CD4-positive, CD25-positive, alpha-beta regulatory T cell (primary cell): Measurements from ENCODE around the gene BORCS6. TPM values are rescaled to one million over a fixed set of nuclear protein-coding genes. Genes with fewer than 3 reads are reported as not detected.
A peak's percentile ranks its signal among the peaks of the same experiment; 100 is the strongest.
"Not testable (repeated sequence)": the region's sequence is repeated elsewhere in the genome, so short reads cannot be mapped to it uniquely, and the experiment has no call there.

Source experiments
- ATAC-seq, 2 donors: fragments of 150-1000 bp; cut with Tn5 transposase; one replicate each; pipeline ENCODE4 v1.10.0; 2021; ENCODE audit warnings: low read depth in 2 of 2, moderate number of reproducible peaks in 2 of 2, moderate library complexity in 1 of 2
- DNase-seq, 3 donors: peaks; one replicate each; pipeline versions ENCODE4 v3.0.0 to v3.0.0-alpha.2; 2012 to 2022; ENCODE audit warnings: mixed read lengths in 1 of 3
- H3K27ac ChIP-seq: one replicate; pipeline ENCODE4 v1.7.0; 2013; ENCODE audit warnings: mild to moderate bottlenecking, low read length; ENCODE audit not compliant: insufficient read depth, poor library complexity, severe bottlenecking
- H3K27me3 ChIP-seq: one replicate; pipeline ENCODE4 v1.7.0; 2013; ENCODE audit warnings: low read length; ENCODE audit not compliant: control insufficient read depth, insufficient read depth
- H3K36me3 ChIP-seq: one replicate; pipeline ENCODE4 v1.7.0; 2013; ENCODE audit warnings: mild to moderate bottlenecking, low read length, moderate library complexity; ENCODE audit not compliant: control insufficient read depth, insufficient read depth
- H3K4me1 ChIP-seq: 2 replicates; pipeline ENCODE4 v1.7.0; 2013; ENCODE audit warnings: mild to moderate bottlenecking, low read length; ENCODE audit not compliant: insufficient read depth, control insufficient read depth, poor library complexity, severe bottlenecking
- H3K4me3 ChIP-seq: one replicate; pipeline ENCODE4 v1.7.0; 2013; ENCODE audit warnings: low read depth, mild to moderate bottlenecking, low read length, moderate library complexity
- H3K9me3 ChIP-seq, 2 experiments: 1 replicate in 1 of 2; 2 replicates in 1 of 2; pipeline ENCODE4 v1.7.0; 2013; ENCODE audit warnings: low read length in 2 of 2, mild to moderate bottlenecking in 1 of 2, moderate library complexity in 1 of 2; ENCODE audit not compliant: control insufficient read depth in 2 of 2
- H3K27ac Mint-ChIP-seq, 3 donors: one replicate each; pipeline ENCODE4 v1.8.0; 2020 to 2022; ENCODE audit warnings: mild to moderate bottlenecking in 3 of 3, mixed read lengths in 3 of 3, moderate library complexity in 2 of 3
- H3K27me3 Mint-ChIP-seq: one replicate; pipeline ENCODE4 v1.8.0; 2022; ENCODE audit warnings: mild to moderate bottlenecking, mixed read lengths
- H3K36me3 Mint-ChIP-seq: one replicate; pipeline ENCODE4 v1.8.0; 2020; ENCODE audit warnings: mixed read lengths
- H3K4me1 Mint-ChIP-seq, 4 donors: one replicate each; pipeline ENCODE4 v1.8.0; 2020 to 2022; ENCODE audit warnings: mixed read lengths in 4 of 4, mild to moderate bottlenecking in 1 of 4
- H3K4me3 Mint-ChIP-seq, 4 donors: one replicate each; pipeline ENCODE4 v1.8.0; 2020 to 2022; ENCODE audit warnings: mild to moderate bottlenecking in 4 of 4, mixed read lengths in 4 of 4, moderate library complexity in 3 of 4
- H3K9me3 Mint-ChIP-seq, 7 donors: one replicate each; pipeline ENCODE4 v1.8.0; 2020 to 2022; ENCODE audit warnings: mixed read lengths in 7 of 7, mild to moderate bottlenecking in 3 of 7, moderate library complexity in 2 of 7
- polyA plus RNA-seq, 4 donors: library from polyadenylated mRNA; unstranded; fragments of 300-500 nt; fragmentation: Illumina TruSeq; gene quantifications; one replicate each; pipeline ENCODE4 v1.2.3, GENCODE V29; 2021
- total RNA-seq: library from RNA; stranded (reverse); gene quantifications from one replicate; pipeline ENCODE4 v1.2.3, GENCODE V29; 2022

BORCS6 gene
- total and polyA plus RNA-seq, 5 donors from 2014 or later: 10.1 to 29.9 (median 25.0) TPM

DNA sequence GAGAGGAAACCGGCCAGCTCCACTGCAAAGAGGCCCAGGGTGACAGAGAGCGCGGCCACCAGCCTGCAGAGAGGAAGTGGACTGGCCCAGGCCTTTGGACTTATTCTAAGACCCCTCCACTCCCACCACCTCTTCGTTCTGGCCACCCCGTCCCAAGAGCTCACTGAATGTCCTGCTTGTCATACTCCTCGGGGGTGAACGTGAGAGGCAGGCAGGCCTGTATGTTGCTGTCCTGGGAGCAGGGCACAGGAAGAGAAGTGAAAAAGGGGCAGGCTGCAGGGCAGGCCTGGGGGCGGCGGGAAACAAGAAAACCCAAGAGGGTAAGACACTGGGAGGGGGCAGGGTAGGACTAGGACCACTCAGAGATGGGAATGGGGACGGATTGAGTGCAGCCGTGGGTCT, 14.2 kb downstream of the BORCS6 start:
- no peak for DNase-seq
- peak overlapping the region; percentile 89 to 95 (median 93) for H3K4me3 Mint-ChIP-seq
- H3K4me1 Mint-ChIP-seq: peaks cover 14 to 56% (median 28%) of the 10 kb centered on the region in 4 donors
- Histone ChIP-seq H3K36me3 (no peaks in the 10 kb centered on the region), H3K9me3 (no peaks in the 10 kb centered on the region), H3K4me3 (peak overlapping the region; percentile 64), H3K27me3 (no peaks in the 10 kb centered on the region), H3K27ac (peak overlapping the region; percentile 81), H3K4me1 (peaks cover 33% of the 10 kb centered on the region)
- no peaks in the 10 kb centered on the region for H3K36me3 Mint-ChIP-seq
- no peak for ATAC-seq
- H3K27ac Mint-ChIP-seq: peak overlapping the region; percentile 88 to 99 (median 96)
- peaks cover 0 to 3% (median 0%) of the 10 kb centered on the region in 7 donors for H3K9me3 Mint-ChIP-seq
- H3K27me3 Mint-ChIP-seq: no peaks in the 10 kb centered on the region

DNA sequence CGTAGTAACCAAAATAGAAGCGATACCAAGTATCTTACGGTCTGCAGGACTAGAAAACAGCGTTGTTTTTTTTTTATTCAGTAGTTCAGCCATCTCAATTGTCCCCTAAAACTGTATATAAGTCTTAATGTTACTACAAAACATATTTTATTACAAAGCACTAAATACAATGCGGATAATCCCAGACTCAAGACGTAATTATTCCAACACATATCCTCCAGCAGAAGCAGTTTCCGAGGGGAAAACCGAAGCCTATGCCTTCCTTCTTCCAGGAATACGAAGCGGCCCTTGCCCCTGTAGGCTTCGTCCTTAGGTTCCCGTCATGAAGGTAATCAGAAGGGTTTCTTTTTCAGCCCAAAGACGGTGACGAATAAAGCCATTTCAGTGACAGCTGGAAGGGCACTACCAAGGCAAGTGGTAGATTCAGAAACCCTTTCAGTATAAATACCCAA, 16.1 kb downstream of the BORCS6 start:
- Histone ChIP-seq H3K9me3 (no peaks in the 10 kb centered on the region), H3K36me3 (no peaks in the 10 kb centered on the region), H3K27me3 (no peaks in the 10 kb centered on the region), H3K4me3 (peak overlapping the region; percentile 97), H3K4me1 (peaks cover 33% of the 10 kb centered on the region), H3K27ac (peak overlapping the region; percentile 97)
- no peak for DNase-seq
- Mint-ChIP-seq H3K4me1 (peaks cover 14 to 56% (median 28%) of the 10 kb centered on the region in 4 donors), H3K27ac (peak overlapping the region; percentile 99 to 100 (median 100)), H3K9me3 (peaks cover 0 to 3% (median 0%) of the 10 kb centered on the region in 7 donors), H3K4me3 (peak overlapping the region; percentile 84 to 94 (median 86)), H3K27me3 (no peaks in the 10 kb centered on the region), H3K36me3 (no peaks in the 10 kb centered on the region)
- no peak for ATAC-seq

DNA sequence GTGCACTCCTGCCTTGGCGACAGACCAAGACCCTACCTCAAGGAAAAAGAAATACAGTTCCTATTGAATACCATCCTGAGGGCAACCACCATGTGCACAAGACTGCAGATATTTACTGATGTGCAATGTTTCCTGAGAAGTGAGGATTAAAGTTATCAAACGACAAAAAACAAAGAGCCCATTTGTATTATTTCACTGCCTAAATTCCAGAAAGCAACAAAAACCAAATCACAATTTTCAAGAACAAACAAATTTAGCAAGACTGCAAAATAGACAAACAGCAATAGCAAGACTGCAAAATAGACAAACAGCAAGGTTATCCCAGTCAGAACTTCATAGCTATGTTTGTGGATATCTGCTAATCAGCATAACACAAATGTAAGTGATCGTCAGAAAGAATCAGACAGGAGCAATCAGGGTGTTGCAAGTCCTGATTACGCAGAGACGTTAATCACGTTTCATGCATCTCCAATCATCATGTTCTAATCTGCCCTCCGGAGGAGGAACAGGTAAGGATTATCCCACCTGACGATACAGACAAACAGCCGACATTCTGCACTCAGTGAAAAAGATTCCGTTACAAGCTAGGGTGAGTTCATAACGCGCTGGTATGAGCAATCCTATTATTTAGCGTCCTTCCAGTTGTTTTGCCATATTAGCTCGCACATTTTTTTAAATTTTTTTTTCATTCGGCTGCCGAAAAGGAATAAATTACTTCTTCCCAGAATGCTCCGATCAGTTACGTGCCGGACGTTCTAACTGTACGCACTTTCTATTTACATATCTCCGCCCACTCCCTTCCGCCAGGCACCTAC, 16.7 kb downstream of the BORCS6 start:
- Histone ChIP-seq H3K27me3 (no peaks in the 10 kb centered on the region), H3K4me3 (peak overlapping the region; percentile 97), H3K36me3 (no peaks in the 10 kb centered on the region), H3K4me1 (peaks cover 33% of the 10 kb centered on the region), H3K27ac (peak overlapping the region; percentile 97), H3K9me3 (no peaks in the 10 kb centered on the region)
- Mint-ChIP-seq H3K9me3 (peaks cover 0 to 3% (median 0%) of the 10 kb centered on the region in 7 donors), H3K27ac (peak overlapping the region; percentile 99 to 100 (median 100)), H3K4me3 (peak overlapping the region; percentile 84 to 94 (median 86)), H3K4me1 (peaks cover 14 to 60% (median 28%) of the 10 kb centered on the region in 4 donors), H3K27me3 (no peaks in the 10 kb centered on the region), H3K36me3 (no peaks in the 10 kb centered on the region)
- ATAC-seq (peak; percentile 87 to 89), DNase-seq (peak; percentile 74 to 95 (median 93))

DNA sequence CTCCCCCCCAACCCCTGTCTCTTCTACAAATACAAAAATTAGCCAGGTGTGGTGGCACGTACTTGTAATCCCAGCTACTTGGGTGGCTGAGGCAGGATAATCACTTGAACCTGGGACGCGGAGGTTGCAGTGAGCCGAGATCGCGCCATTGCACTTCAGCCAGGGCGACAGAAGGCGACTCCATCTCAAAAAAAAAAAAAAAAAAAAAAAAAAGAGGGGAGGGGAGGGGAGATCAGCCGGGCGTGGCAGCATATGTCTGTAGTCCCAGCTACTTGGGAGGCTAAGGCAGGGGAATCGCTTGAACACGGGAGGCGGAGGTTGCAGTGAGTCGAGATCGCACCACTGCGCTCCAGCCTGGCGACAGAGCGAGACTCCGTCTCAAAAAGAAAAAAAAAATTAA, 19.8 kb downstream of the BORCS6 start:
- not testable (repeated sequence) for H3K9me3 ChIP-seq, H3K27me3 ChIP-seq, H3K27me3 Mint-ChIP-seq, H3K36me3 ChIP-seq, ATAC-seq, H3K27ac ChIP-seq, DNase-seq, H3K4me3 Mint-ChIP-seq, H3K9me3 Mint-ChIP-seq, H3K36me3 Mint-ChIP-seq, H3K27ac Mint-ChIP-seq, H3K4me3 ChIP-seq
- H3K4me1 ChIP-seq: peaks cover 20% of the 10 kb centered on the region
- H3K4me1 Mint-ChIP-seq: peaks cover 10 to 46% (median 21%) of the 10 kb centered on the region in 4 donors

DNA sequence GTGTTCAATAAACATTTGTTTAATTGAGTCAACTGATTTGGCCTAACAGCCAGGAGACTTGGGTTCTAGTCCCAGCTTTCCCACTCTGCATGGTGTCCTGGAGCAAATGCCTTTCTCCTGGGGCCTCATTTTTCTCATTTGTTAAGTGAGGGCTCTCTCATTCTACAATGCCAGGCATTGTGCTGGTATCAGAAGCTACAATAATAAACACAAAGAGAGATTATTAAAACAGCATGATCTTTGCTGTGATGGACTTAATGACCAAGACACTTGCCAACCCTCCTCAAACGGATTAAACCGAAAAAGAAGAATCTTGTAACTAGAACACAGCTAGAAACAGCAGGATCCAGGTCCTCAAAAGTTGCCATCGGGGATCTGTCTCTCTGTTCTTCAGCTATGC, 22.5 kb downstream of the BORCS6 start:
- H3K4me3 Mint-ChIP-seq: peak overlapping the region in 1 of 4 donors; percentile 13
- Histone ChIP-seq H3K4me3 (no peak overlapping the region), H3K4me1 (peaks cover 26% of the 10 kb centered on the region), H3K36me3 (no peaks in the 10 kb centered on the region), H3K27me3 (no peaks in the 10 kb centered on the region), H3K9me3 (no peaks in the 10 kb centered on the region), H3K27ac (no peak overlapping the region)
- H3K4me1 Mint-ChIP-seq: peaks cover 0 to 42% (median 13%) of the 10 kb centered on the region in 4 donors
- DNase-seq: no peak
- H3K27me3 Mint-ChIP-seq: peaks cover 4% of the 10 kb centered on the region
- no peak for ATAC-seq
- no peak overlapping the region for H3K27ac Mint-ChIP-seq
- no peaks in the 10 kb centered on the region for H3K9me3 Mint-ChIP-seq
- H3K36me3 Mint-ChIP-seq: no peaks in the 10 kb centered on the region

DNA sequence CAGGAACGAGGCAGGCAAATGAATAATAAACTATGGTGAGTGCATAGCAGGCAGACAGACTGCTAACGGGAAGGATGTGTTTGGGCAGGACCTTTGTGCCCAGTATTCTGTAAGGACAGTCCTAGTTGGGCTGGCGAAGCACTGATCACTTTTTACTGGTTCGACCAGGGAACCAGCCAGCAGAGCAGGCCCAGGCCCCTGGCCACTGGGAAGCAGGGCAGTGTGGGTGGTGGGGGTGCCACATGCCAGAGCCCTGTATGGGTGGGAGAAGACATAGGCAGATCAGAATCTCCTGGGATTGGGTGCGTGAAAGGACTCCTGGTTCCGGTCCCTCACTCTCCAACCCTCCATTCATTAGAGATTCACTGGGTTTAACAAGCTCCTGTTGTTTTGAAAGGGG, 23.2 kb downstream of the BORCS6 start:
- H3K27ac ChIP-seq: no peak overlapping the region
- no peaks in the 10 kb centered on the region for H3K27me3 ChIP-seq
- peaks cover 0 to 41% (median 12%) of the 10 kb centered on the region in 4 donors for H3K4me1 Mint-ChIP-seq
- H3K36me3 Mint-ChIP-seq: peaks cover under 1% of the 10 kb centered on the region
- no peaks in the 10 kb centered on the region for H3K9me3 Mint-ChIP-seq
- peaks cover 31% of the 10 kb centered on the region for H3K4me1 ChIP-seq
- ATAC-seq (no peak), DNase-seq (no peak)
- peak overlapping the region in 2 of 4 donors; percentile 52 to 81 for H3K4me3 Mint-ChIP-seq
- peaks cover 4% of the 10 kb centered on the region for H3K27me3 Mint-ChIP-seq
- H3K36me3 ChIP-seq: no peaks in the 10 kb centered on the region
- no peak overlapping the region for H3K27ac Mint-ChIP-seq
- no peaks in the 10 kb centered on the region for H3K9me3 ChIP-seq
- no peak overlapping the region for H3K4me3 ChIP-seq

DNA sequence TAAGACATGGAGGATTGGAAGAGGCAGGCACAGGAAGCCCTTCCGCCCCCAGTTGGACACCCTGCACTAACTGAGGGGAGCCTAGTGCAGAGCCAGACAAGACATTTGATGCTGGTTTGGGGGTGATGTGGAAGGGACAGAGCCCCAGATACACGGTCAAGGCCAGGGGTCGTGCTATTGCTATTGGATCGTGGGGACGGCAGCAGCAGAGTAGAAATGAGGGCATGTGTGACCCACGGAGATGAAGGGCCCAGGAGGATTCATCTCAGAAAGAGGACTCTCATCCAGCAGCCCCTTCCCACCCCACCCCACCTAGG, 25.2 kb downstream of the BORCS6 start:
- peak overlapping the region; percentile 73 to 93 (median 90) for H3K4me3 Mint-ChIP-seq
- H3K9me3 Mint-ChIP-seq: peaks cover 0 to 1% (median 0%) of the 10 kb centered on the region in 7 donors
- peak overlapping the region; percentile 96 to 97 (median 97) for H3K27ac Mint-ChIP-seq
- no peaks in the 10 kb centered on the region for H3K27me3 ChIP-seq
- peaks cover 17% of the 10 kb centered on the region for H3K36me3 ChIP-seq
- H3K27me3 Mint-ChIP-seq: peaks cover 4% of the 10 kb centered on the region
- peak in 1 of 3 donors; percentile 75 for DNase-seq
- H3K9me3 ChIP-seq: no peaks in the 10 kb centered on the region
- H3K4me1 Mint-ChIP-seq: peaks cover 0 to 56% (median 26%) of the 10 kb centered on the region in 4 donors
- peak overlapping the region; percentile 98 for H3K27ac ChIP-seq
- peak overlapping the region; percentile 65 for H3K4me3 ChIP-seq
- peak; percentile 24 to 26 for ATAC-seq
- peaks cover 51% of the 10 kb centered on the region for H3K4me1 ChIP-seq
- H3K36me3 Mint-ChIP-seq: peaks cover 19% of the 10 kb centered on the region
